D341Med (cell line): ENCODE measurements around the gene NPEPL1.
"Not testable (repeated sequence)": the region's sequence is repeated elsewhere in the genome, so short reads cannot be mapped to it uniquely, and the experiment has no call there.

Source experiments
- DNase-seq: peaks from one replicate; pipeline ENCODE4 v3.0.0; 2012; ENCODE audit warnings: low spot score

The NPEPL1 gene

DNA sequence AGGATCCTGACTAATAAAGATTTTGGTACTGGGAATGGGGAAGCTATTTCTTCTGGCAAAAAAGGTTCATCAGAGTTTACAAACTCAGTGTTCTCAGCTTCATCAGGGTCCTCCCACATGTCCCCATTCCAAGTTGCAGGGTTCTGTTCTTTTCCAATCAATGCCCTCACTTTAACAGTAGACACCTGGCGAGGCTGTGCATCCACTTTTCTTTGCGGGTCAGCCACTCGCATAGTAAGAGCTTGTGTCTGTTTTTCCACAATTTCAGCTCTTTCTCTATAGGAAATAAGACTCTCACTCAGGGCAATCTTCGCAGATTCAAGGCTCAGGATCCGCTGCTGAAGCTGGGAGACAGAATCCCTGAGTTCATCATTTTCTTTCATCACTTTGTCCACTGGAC, 65.0 kb downstream of the NPEPL1 start:
- DNase-seq = not testable (repeated sequence)

GRCh38 chr20:58759947-58760346, 67.3 kb downstream of the NPEPL1 start:
- no peak for DNase-seq

GRCh38 chr20:58760856-58761255, 68.3 kb downstream of the NPEPL1 start:
- DNase-seq = no peak

DNA sequence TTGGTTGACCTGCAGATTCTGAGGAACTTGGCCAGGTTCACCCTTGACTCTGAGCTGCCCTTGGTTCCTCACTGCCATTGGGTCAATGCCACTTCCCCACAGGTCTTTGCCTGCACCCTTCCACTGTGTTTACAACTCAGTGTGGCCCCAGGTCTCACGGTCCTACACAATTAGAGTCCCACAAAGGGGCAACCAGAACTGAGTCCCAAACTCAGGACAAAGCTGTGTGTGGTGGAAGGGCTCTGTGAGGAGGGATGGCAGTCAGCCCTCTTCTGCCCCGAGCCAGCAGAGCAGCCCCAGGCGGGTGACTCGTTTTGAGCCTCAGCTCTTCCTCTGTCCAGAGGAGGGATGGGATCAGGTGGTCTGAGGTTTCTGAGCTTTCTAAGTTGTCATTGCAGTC, 69.5 kb downstream of the NPEPL1 start:
- no peak for DNase-seq

DNA sequence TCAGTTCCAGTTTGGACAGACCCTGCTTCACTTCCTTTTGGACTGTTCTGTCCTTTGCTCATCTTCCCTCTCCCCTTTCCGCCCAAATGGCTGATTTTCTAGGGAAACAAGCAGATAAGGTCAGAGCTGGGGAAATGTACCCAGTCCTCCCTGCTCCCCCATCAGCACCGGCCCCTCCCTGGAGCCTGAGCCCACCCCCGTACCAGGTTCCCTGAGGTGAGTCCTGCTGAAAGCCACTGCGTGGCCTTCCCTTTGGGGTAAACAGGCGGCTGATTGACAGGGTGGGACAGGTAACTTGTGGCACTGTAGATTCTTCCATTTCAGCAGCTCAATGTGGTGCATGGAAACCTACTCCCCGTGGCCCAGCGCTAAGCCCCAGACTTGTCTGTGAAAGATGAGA, 70.5 kb downstream of the NPEPL1 start:
- no peak for DNase-seq
